ENCODE measurements around the gene MBLAC1.

DNA sequence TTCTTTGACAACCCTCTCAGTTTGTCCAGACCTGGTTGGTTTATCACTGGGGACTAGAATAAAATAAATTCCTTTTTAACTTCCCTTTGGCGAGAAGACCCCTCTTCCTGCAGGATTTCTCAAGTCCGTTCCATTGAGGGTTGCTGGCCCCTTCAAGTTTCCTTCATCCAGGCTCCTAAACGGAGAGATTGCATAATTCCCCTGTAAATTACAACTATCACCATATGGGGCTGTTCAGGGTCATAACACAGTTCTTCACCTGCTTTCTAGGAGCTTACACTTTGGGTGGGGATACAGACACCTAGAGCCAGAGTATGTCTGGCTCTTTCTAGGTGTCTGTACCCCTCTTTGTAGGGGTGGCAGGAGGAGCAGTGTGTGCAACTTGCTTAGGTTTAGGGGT, 41.3 kb upstream of the MBLAC1 start:
- TF ChIP-seq, protein P1, sequence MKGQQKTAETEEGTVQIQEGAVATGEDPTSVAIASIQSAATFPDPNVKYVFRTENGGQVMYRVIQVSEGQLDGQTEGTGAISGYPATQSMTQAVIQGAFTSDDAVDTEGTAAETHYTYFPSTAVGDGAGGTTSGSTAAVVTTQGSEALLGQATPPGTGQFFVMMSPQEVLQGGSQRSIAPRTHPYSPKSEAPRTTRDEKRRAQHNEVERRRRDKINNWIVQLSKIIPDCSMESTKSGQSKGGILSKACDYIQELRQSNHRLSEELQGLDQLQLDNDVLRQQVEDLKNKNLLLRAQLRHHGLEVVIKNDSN (CRISPR knock-in tag; IDR thresholded peaks at IDR 0.05), result no peak
- TF ChIP-seq MTA1 (IDR thresholded peaks at IDR 0.05; ENCODE audit: borderline replicate concordance), result no peak
- no peak for TF ChIP-seq POLR2A (conservative IDR thresholded peaks at IDR 0.05)
- no peak for TF ChIP-seq ERF (CRISPR knock-in tag; IDR thresholded peaks at IDR 0.05)
- no peak for TF ChIP-seq BCL6 (CRISPR knock-in tag; IDR thresholded peaks at IDR 0.05)
